CD14-positive monocyte (primary cell): ENCODE data around the gene NR6A1. TPM values are rescaled to one million over a fixed set of nuclear protein-coding genes. Genes with fewer than 3 reads are reported as not detected.

Experiments used
- DNase-seq, 3 donors: peaks; one replicate each; pipeline ENCODE4 v3.0.0-alpha.2; 2011 to 2022
- H2AFZ ChIP-seq: 2 replicates; pipeline ENCODE4 v1.6.0; 2012; ENCODE audit warnings: mild to moderate bottlenecking, low read depth, low read length, inconsistent platforms; ENCODE audit not compliant: insufficient read depth, poor library complexity, severe bottlenecking
- H3K27ac ChIP-seq, 2 donors: 1 replicate in 1 of 2; 2 replicates in 1 of 2; pipeline ENCODE4 v1.5.1; 2012 to 2013; ENCODE audit warnings: low read length in 2 of 2, control low read depth in 1 of 2, inconsistent platforms in 1 of 2, low read depth in 1 of 2, mild to moderate bottlenecking in 1 of 2
- H3K27me3 ChIP-seq, 2 donors: one replicate each; pipeline versions ENCODE4 v1.6.0 to v1.6.1; 2011 to 2013; ENCODE audit warnings: low read length in 2 of 2; ENCODE audit not compliant: control insufficient read depth in 2 of 2, insufficient read depth in 2 of 2
- H3K36me3 ChIP-seq, 2 donors: replicated peaks in 1 of 2; 1 replicate in 1 of 2; 2 replicates in 1 of 2; pipeline versions ENCODE4 v1.5.1 to v1.6.1; 2012 to 2013; ENCODE audit warnings: low read length in 2 of 2, control low read depth in 1 of 2, inconsistent platforms in 1 of 2, mild to moderate bottlenecking in 1 of 2; ENCODE audit not compliant: insufficient read depth in 2 of 2, control insufficient read depth in 1 of 2
- H3K4me1 ChIP-seq, 2 donors: 1 replicate in 1 of 2; 2 replicates in 1 of 2; pipeline versions ENCODE4 v1.5.1 to v1.6.1; 2012 to 2013; ENCODE audit warnings: low read length in 2 of 2, control low read depth in 1 of 2, inconsistent platforms in 1 of 2, mild to moderate bottlenecking in 1 of 2, moderate library complexity in 1 of 2; ENCODE audit not compliant: insufficient read depth in 2 of 2, control insufficient read depth in 1 of 2
- H3K4me2 ChIP-seq: replicated peaks from 2 replicates; pipeline ENCODE3; 2012; ENCODE audit warnings: low read length, moderate library complexity, mild to moderate bottlenecking; ENCODE audit not compliant: poor library complexity, severe bottlenecking; ENCODE audit errors: extremely low read depth
- H3K4me3 ChIP-seq, 3 experiments: fragments of 200-600 bp in 1 of 3; sonication (generic) in 1 of 3; replicated peaks in 1 of 3; 1 replicate in 2 of 3; 2 replicates in 1 of 3; pipeline ENCODE4 v1.5.1; 2011 to 2013; ENCODE audit warnings: low read length in 3 of 3, mild to moderate bottlenecking in 3 of 3, control low read depth in 2 of 3, low read depth in 2 of 3, inconsistent platforms in 1 of 3, moderate library complexity in 1 of 3
- H3K79me2 ChIP-seq: 2 replicates; pipeline ENCODE4 v1.6.0; 2012; ENCODE audit warnings: mild to moderate bottlenecking, control low read depth, inconsistent platforms, low read length, moderate library complexity; ENCODE audit not compliant: insufficient read depth
- H3K9ac ChIP-seq: 2 replicates; pipeline ENCODE4 v1.6.0; 2017; ENCODE audit warnings: low read length, mild to moderate bottlenecking; ENCODE audit not compliant: insufficient read depth, poor library complexity, severe bottlenecking
- H3K9me3 ChIP-seq, 2 donors: replicated peaks in 1 of 2; 1 replicate in 1 of 2; 2 replicates in 1 of 2; pipeline versions ENCODE4 v1.5.1 to v1.6.1; 2012 to 2013; ENCODE audit warnings: low read length in 2 of 2, control low read depth in 1 of 2; ENCODE audit not compliant: control insufficient read depth in 1 of 2, insufficient read depth in 1 of 2
- H4K20me1 ChIP-seq: 2 replicates; pipeline ENCODE4 v1.6.0; 2012; ENCODE audit warnings: mild to moderate bottlenecking, low read length, control low read depth, moderate library complexity; ENCODE audit not compliant: insufficient read depth
- H3K27ac Mint-ChIP-seq, 7 donors: one replicate each; pipeline ENCODE4 v1.8.0; 2020; ENCODE audit warnings: mild to moderate bottlenecking in 7 of 7, mixed read lengths in 7 of 7, moderate library complexity in 6 of 7, inconsistent platforms in 2 of 7
- H3K27me3 Mint-ChIP-seq, 3 donors: one replicate each; pipeline ENCODE4 v1.8.0; 2021 to 2022; ENCODE audit warnings: low read depth in 3 of 3, mild to moderate bottlenecking in 3 of 3, mixed read lengths in 3 of 3, moderate library complexity in 3 of 3, inconsistent platforms in 1 of 3
- H3K36me3 Mint-ChIP-seq, 2 donors: one replicate each; pipeline ENCODE4 v1.8.0; 2020; ENCODE audit warnings: mixed read lengths in 2 of 2, inconsistent platforms in 1 of 2, mild to moderate bottlenecking in 1 of 2
- H3K4me1 Mint-ChIP-seq: one replicate; pipeline ENCODE4 v1.8.0; 2020; ENCODE audit warnings: mild to moderate bottlenecking, mixed read lengths
- H3K4me3 Mint-ChIP-seq, 2 donors: one replicate each; pipeline ENCODE4 v1.8.0; 2020; ENCODE audit warnings: mild to moderate bottlenecking in 2 of 2, mixed read lengths in 2 of 2, moderate library complexity in 1 of 2
- H3K9me3 Mint-ChIP-seq, 7 donors: one replicate each; pipeline ENCODE4 v1.8.0; 2020 to 2022; ENCODE audit warnings: mixed read lengths in 7 of 7, mild to moderate bottlenecking in 6 of 7, moderate library complexity in 6 of 7, inconsistent platforms in 2 of 7
- WGBS: methylation state at CpG from one replicate; pipeline ENCODE4 v1.1.5; 2013; ENCODE audit warnings: missing lambda C conversion rate; ENCODE audit not compliant: insufficient coverage; 5-methylcytosine and 5-hydroxymethylcytosine counted together
- intact Hi-C, 2 donors: fragments of 100-400 bp; cut with micrococcal nuclease; formaldehyde crosslinking; loops; one replicate each; pipeline versions ENCODE4 v1.15.0 to v1.15.1; 2023
- polyA plus RNA-seq, 3 donors: library from polyadenylated mRNA; depleted of rRNA in 1 of 3; unstranded in 2 of 3; stranded (reverse) in 1 of 3; fragments of 300-500 nt in 2 of 3; fragments of >200 nt in 1 of 3; fragmentation: Illumina TruSeq in 2 of 3; gene quantifications; 1 replicate in 2 of 3; 2 replicates in 1 of 3; pipeline ENCODE4 v1.2.3, GENCODE V29; 2012 to 2021
- TF ChIP-seq, protein P1 (sequence below): fragments of 200-600 bp; IDR thresholded peaks from one replicate; pipeline ENCODE4 v1.8.0; 2022; ENCODE audit warnings: antibody characterized with exemption, mild to moderate bottlenecking

Gene NR6A1
- polyA plus RNA-seq, 3 donors = 0.15 to 2.9 (median 0.28) TPM

GRCh38 chr9:124756011-124756410 is 15.1 kb downstream of the NR6A1 start:
- intact Hi-C loops = no loop called here
- Mint-ChIP-seq H3K27me3 (no peaks in the 10 kb centered on the region), H3K4me3 (no peak overlapping the region), H3K9me3 (no peaks in the 10 kb centered on the region), H3K4me1 (peaks cover 63% of the 10 kb centered on the region), H3K36me3 (no peaks in the 10 kb centered on the region), H3K27ac (peak overlapping the region in 1 of 7 donors; percentile 6)
- WGBS = no CpG with 5 or more reads among the region's 2 CpGs
- no peak overlapping the region for H3K4me3 ChIP-seq
- H3K79me2 ChIP-seq = peaks cover 32% of the 10 kb centered on the region
- no peaks in the 10 kb centered on the region for H3K36me3 ChIP-seq
- DNase-seq = no peak
- no peak overlapping the region for H3K4me2 ChIP-seq
- H2AFZ ChIP-seq = no peak overlapping the region
- no peaks in the 10 kb centered on the region for H3K27me3 ChIP-seq
- peaks cover 30 to 58% of the 10 kb centered on the region in 2 donors for H3K4me1 ChIP-seq
- no peaks in the 10 kb centered on the region for H4K20me1 ChIP-seq
- no peak overlapping the region for H3K27ac ChIP-seq
- H3K9me3 ChIP-seq = no peaks in the 10 kb centered on the region
- TF ChIP-seq, protein P1, sequence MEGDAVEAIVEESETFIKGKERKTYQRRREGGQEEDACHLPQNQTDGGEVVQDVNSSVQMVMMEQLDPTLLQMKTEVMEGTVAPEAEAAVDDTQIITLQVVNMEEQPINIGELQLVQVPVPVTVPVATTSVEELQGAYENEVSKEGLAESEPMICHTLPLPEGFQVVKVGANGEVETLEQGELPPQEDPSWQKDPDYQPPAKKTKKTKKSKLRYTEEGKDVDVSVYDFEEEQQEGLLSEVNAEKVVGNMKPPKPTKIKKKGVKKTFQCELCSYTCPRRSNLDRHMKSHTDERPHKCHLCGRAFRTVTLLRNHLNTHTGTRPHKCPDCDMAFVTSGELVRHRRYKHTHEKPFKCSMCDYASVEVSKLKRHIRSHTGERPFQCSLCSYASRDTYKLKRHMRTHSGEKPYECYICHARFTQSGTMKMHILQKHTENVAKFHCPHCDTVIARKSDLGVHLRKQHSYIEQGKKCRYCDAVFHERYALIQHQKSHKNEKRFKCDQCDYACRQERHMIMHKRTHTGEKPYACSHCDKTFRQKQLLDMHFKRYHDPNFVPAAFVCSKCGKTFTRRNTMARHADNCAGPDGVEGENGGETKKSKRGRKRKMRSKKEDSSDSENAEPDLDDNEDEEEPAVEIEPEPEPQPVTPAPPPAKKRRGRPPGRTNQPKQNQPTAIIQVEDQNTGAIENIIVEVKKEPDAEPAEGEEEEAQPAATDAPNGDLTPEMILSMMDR = no peak
- no peak overlapping the region for H3K9ac ChIP-seq

DNA sequence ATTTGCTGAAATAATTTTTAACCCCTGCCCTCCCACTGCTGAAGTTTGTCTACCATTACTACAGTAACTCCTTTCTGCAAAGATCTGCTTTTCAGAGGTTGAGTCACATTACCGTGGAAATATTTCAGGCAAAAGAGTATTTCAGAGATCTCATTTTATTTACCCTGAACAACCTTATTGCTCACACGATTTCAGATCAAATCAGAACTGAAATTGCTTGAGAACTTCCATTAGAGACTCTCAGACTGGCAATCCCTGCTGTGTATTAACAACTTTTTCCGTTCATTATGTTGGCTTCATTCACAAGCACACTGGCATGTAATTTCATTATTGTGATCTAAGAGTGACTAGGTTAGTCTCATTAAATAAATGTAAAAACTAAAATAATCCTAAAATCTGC is 16.1 kb downstream of the NR6A1 start:
- Mint-ChIP-seq H3K9me3 (no peaks in the 10 kb centered on the region), H3K4me3 (no peak overlapping the region), H3K27me3 (no peaks in the 10 kb centered on the region), H3K27ac (no peak overlapping the region), H3K4me1 (peaks cover 57% of the 10 kb centered on the region), H3K36me3 (no peaks in the 10 kb centered on the region)
- WGBS = 75% methylated on average over 1 of the region's 3 CpGs
- Histone ChIP-seq H3K27ac (no peak overlapping the region), H3K79me2 (peaks cover 24% of the 10 kb centered on the region), H3K4me1 (peaks cover 30 to 51% of the 10 kb centered on the region in 2 donors), H3K9me3 (no peaks in the 10 kb centered on the region), H3K4me2 (no peak overlapping the region), H3K27me3 (no peaks in the 10 kb centered on the region), H3K9ac (no peak overlapping the region), H3K36me3 (no peaks in the 10 kb centered on the region), H4K20me1 (no peaks in the 10 kb centered on the region), H2AFZ (no peak overlapping the region), H3K4me3 (no peak overlapping the region)
- DNase-seq = no peak
- TF ChIP-seq, protein P1 = no peak
- intact Hi-C loops = no loop called here
